ENCODE data around the gene NAGLU.

Gene NAGLU

DNA sequence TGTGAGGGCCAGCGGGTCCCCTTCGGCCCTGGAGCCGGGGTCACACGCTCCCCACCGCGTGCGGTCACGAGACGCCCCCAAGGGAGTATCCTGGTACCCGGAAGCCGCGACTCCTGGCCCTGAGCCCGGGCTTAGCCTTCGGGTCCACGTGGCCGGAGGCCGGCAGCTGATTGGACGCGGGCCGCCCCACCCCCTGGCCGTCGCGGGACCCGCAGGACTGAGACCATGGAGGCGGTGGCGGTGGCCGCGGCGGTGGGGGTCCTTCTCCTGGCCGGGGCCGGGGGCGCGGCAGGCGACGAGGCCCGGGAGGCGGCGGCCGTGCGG lies at the start of gene NAGLU:
Gene NAGLU (plus strand): TSS at position 194 of the 324 bp plus-strand sequence. CDS start 32 bp downstream, at position 226.
- H3K4me3 ChIP-seq (ENCODE audit: control insufficient read depth, low read depth, low read length): peak within 1 kb of the TSS; percentile 63
- DNase-seq (ENCODE audit: low read depth): no peak
- TF ChIP-seq CTCF (IDR thresholded peaks at IDR 0.05; ENCODE audit: control insufficient read depth, insufficient read depth, low read depth, low read length, missing control alignments): no peak

DNA sequence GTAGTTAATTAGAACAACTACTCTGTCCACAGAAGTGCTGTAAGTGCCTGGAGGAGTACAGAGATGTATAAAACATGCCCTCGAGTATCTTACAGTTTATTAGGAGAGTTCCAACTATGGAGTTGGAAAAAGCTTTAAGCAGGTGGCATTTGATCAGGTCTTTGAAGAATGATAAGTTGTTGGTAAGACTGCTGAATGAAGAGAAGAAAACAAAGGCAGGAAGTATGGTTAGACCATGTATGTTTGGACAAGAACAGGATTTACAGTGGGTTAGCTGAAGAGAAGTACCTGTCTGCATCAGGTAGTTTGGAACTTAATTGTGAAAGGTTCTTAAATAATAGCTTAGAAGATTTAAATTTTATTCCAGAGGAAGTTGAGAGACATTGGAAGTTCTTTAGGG lies 48.0 kb upstream of the NAGLU start:
- no peak for TF ChIP-seq CTCF (IDR thresholded peaks at IDR 0.05; ENCODE audit: control insufficient read depth, insufficient read depth, low read depth, low read length, missing control alignments)
- DNase-seq (ENCODE audit: low read depth): no peak
- H3K4me3 ChIP-seq (ENCODE audit: control insufficient read depth, low read depth, low read length): no peak overlapping the region

DNA sequence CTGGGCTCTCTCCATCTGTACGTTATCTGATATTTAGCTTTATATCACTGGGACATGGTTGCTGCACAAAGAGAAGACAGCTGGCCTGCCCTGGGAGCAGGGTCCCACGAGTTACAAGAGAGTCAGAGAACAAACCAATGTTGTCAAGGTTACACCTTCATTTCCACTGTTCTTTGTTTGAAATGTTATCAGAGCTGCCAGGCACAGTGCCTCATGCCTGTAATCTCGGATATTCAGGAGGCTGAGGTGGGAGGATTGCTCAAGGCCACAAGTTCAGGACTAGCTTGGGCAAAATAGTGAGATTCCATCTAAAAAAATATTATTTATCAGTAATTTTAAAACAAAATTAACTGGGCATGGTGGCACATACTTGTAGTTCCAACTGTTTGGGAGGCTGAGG lies 42.7 kb upstream of the NAGLU start:
- no peak for DNase-seq (ENCODE audit: low read depth)
- no peak for TF ChIP-seq CTCF (IDR thresholded peaks at IDR 0.05; ENCODE audit: control insufficient read depth, insufficient read depth, low read depth, low read length, missing control alignments)
- H3K4me3 ChIP-seq (ENCODE audit: control insufficient read depth, low read depth, low read length): no peak overlapping the region

DNA sequence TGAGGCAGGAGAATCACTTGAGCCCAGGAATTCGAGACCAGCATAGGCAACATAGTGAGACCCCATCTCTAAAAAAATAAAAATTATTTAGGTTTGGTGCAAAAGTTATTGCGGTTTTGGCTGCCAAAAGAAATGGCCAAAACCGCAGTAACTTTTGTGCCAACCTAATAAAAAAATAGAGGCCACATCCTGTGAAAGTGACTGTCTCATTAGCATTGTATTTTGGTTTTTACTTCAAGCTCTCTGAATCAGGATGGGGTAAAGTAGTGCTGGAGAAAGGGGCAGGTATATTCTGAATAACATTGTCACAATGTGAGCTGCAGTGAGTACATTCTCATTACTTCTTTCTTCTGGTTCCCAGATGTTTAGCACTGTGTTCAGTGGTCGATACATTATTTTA lies 41.4 kb upstream of the NAGLU start:
- no peak overlapping the region for H3K4me3 ChIP-seq (ENCODE audit: control insufficient read depth, low read depth, low read length)
- TF ChIP-seq CTCF (IDR thresholded peaks at IDR 0.05; ENCODE audit: control insufficient read depth, insufficient read depth, low read depth, low read length, missing control alignments): no peak
- DNase-seq (ENCODE audit: low read depth): no peak

DNA sequence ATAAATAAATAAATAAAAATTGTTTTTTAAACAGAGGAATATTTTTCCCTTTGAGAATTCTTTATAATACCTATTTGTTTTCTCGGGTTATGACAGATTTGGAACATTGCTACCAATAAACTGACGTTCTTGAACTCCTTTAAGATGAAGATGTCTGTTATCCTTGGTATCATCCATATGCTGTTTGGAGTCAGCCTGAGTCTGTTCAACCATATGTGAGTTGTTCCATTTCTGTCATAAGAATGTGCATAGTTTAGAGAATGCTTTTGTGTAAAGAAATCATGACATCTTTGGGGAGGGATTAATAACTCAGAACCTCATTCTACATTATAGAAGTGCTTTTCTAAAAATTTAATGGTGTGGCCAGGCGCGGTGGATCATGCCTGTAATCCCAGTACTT lies 37.2 kb upstream of the NAGLU start:
- no peak for TF ChIP-seq CTCF (IDR thresholded peaks at IDR 0.05; ENCODE audit: control insufficient read depth, insufficient read depth, low read depth, low read length, missing control alignments)
- no peak overlapping the region for H3K4me3 ChIP-seq (ENCODE audit: control insufficient read depth, low read depth, low read length)
- no peak for DNase-seq (ENCODE audit: low read depth)

DNA sequence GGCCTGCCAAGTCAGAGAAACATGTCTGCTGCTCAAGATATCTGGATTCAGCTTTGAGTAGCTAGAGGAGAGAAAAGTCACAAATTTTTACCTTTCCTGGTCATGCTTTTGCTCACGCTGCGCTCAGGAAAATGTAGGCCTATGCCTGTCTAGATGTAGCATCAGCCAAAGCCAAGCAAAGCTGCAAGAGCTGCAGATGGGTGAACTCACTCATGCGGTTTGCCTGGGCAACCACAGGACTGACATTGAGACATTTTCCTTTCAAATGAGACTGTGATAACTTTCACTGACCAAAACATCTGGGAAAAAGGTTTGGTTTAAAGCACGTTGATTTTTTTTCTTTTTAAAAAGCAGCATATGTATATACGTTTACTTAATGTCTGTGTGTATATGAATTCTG lies 34.0 kb upstream of the NAGLU start:
- TF ChIP-seq CTCF (IDR thresholded peaks at IDR 0.05; ENCODE audit: control insufficient read depth, insufficient read depth, low read depth, low read length, missing control alignments): no peak
- H3K4me3 ChIP-seq (ENCODE audit: control insufficient read depth, low read depth, low read length): no peak overlapping the region

DNA sequence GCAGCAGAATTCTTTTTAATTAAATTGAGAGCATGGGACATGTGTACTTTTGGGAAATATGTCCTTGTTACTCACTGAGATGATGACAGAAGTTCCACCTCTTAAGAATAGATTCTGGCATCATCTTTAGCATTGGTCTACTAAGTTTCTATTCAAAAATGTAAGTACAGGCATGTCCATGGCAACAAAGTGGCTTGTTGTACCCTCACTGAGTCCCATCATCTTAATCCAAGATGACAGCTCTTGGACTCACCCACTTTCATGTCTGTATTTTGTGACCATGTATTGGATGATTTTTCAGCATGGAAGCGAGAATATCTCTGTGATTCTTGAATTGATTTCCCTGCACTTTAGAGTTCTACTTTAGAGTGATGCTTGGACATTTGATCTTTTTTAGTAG lies 33.1 kb upstream of the NAGLU start:
- DNase-seq (ENCODE audit: low read depth): no peak
- no peak for TF ChIP-seq CTCF (IDR thresholded peaks at IDR 0.05; ENCODE audit: control insufficient read depth, insufficient read depth, low read depth, low read length, missing control alignments)

More for the DNA sequence above, 34.0 kb upstream of the NAGLU start:
- no peak for DNase-seq (ENCODE audit: low read depth)

More for the DNA sequence above, 33.1 kb upstream of the NAGLU start:
- no peak overlapping the region for H3K4me3 ChIP-seq (ENCODE audit: control insufficient read depth, low read depth, low read length)

Data from AG09309 (cell line).